CD4-positive, alpha-beta T cell treated with Interleukin-4 for 4 hours (primary cell): ENCODE measurements around the gene CAMK1.

Experiments used
- DNase-seq: peaks from one replicate; pipeline ENCODE4 v3.0.0-alpha.2; 2020

CAMK1 gene

DNA sequence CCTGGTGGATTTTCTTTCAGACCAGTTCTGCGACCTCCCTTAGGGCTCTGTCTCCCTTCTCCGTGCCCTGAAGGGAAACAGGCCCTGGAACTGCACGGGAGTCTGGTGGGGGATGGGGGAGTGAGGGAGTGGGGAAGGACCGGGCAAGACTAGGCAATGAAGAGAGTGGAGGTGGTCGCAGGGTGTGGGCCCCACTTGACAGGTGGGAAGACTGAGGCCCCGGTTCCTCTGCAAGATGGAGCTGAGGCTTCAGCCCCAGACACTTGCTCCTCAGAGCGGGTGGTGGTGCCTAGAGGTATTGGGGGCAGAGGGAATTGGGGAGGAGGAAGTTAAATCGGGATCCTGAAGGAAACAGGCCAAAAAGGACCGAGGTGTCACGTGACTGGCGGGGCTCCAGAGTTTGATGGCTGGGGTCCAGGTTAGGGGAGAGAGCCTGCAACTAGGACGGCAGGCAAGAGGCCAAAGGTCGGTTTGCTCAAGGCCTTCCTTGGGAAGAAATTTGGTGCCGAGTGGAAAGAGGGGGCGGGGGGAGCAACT is 597 bp upstream of the CAMK1 start:
- no peak for DNase-seq

DNA sequence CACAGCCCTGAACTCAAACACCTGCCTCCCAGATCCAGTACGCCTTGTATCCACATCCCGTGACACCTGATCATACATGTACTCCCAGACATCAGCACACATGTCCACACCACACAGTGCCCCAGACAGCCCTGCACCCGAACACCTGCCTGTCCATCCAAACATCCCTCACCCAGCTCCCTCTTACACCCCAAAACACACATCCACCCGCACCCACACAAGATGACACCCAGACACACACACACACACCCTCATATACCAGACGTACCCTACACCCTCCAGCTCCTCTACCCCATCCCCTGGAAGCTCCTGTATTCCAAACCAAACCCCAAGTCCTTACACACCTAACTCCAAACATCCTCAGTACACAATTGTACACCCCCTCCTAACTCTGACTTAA is 735 bp downstream of the CAMK1 start:
- no peak for DNase-seq

DNA sequence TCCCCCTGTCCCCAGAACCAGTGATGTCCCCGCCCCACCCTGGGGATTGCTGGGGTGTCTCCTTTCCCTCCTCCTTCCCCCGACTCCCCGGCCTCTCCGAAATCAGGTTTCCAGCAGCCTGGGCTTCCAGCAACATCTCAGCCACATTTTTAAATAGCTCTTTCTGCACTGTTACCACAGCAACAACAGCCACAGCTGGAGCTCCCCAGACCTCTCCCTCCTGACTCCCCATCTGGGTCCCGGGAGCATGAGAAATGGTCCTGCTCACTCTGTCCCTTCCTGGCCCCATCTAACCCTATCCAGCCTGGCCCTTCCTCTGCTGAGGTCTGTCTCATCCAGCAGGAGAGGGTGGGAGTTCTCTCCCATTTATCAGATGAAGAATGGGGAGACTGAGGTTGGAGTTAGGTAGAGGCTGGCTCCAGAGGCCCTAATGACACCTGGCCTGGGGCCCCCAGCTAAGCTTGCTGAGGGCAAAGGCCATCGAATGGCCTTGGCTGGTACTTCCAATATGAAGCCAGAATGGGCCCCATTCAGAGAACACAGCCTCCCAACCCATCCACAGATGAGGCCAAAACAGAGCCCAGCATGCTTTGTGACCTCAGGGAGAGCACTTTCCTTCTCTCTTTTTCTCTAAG is 1.5 kb downstream of the CAMK1 start:
- DNase-seq, result no peak

DNA sequence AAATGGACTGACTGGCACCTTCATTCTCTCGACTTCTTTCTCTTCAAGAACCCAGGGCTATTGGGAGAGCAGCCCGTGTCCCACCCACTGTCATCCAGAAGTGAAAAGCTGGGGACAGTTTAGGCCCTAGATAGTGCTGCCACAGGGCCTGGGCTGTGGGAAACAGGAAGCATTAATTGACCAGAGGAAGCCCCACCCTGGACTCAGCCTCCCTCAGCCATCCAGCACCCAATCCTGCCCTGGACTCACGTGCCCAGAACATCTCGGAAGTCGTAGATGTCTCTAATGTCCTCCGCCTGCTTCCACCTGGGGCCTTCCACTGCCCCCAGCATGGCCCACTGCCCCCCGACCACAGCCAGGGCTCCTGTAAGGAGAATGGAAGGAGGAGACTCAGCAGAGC is 2.3 kb downstream of the CAMK1 start:
- no peak for DNase-seq

DNA sequence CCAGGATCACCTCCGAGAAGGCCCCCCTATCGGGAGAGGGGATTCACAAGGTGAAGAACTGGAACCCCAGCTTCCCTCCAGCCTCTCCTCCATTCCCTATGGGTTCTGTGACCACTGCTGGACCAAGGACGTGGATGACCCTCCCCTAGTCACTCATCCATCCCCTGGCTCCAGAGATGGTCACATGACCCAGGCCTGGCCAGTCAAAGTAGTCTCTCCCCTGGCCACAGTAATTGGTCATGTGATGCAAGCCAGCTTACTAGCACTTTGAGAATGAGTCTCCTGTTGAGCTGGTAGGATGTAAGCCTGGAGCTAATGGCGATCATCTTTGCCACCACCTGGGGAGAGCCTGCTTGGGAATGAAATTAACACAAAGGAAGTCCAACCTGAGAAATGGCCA is 3.9 kb downstream of the CAMK1 start:
- no peak for DNase-seq

DNA sequence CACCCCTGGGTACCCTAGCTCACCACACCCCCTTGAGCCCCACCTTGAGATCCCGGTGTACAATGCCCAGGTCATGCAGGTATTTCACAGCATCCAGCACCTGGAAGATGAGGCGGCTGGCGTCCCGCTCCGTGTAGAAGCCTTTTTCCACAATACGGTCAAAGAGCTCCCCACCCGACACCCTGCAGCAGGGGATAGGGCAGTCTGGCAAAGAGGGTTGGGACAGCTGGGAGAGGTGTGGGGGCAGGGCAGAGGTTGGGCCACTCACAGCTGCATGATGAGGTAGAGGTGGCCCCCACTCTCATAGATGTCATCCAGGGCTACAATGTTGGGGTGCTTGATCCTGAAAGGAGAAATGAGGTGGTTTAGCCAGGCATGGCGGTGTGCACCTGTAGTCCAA is 6.9 kb downstream of the CAMK1 start:
- no peak for DNase-seq

DNA sequence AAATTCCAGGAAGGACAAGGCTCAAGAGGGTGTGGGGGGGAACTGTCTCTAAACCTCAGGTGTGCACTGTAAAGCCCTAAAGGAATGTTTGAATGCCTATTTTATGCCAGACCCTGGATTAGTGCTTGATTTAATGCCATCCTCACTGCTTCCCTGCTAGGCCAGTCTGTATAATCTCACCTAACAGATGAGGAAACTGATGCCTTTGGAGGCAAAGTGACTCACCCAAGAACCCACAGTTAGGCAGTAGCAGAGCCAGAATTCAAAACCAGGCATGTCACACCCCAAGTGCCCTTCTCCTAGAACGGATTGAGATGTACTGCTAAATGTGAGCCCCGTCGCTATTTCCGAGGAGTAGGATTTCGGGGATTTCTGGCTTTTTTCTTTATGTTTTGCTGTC is 7.8 kb downstream of the CAMK1 start:
- no peak for DNase-seq

DNA sequence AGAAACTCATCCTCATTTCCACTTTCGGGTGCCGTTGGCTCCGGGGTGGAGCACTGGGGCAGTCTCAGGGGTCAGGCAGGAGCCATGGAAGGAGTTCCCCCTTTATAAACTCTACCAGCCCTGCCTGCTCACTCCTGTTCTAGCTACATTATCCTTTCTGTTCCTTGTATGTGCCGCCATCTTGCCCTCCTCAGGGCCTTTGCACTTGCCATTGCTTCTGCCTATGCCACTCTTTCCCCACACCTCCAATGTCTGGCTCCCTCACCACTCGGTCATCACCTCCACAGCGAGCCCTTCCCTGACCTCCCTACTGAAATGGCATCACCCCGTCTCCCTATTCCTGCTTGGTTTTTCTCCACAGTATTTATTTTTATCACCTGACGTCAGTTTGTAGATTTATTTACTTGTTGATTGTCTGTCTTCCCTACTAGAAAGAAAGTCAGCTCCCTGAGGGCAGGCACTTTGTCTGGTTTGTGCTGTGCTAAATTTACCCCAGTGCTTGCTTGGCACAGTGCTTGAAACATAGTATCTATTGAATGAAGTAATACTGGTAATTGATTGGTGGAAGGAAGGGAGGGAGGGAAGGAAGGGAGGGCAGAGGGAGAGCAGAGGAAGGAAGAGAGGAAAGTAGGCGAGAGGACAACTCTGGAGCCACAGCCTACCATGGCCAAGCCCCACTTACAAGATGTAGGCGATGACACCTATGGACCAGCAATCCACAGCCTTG is 8.8 kb downstream of the CAMK1 start:
- no peak for DNase-seq

DNA sequence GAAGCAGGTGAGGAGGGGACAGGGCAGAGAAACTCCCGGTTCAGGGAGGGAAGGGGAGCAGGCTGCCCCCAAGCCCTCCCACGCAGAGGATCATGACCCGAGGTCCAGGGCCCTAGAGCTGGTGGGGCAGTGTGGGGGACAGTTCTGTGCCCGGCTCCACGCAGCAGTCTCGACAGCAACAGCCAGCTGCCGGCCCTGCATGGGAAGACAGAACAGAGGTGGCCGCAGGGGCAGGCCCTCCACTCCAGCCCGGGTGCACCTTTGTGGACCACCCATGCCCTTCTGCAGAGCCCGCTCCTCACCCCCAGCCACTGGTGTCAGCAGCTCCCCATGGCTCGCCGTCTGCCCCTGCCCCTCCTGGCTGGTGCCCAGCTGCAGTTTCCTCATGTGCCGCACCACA is 12.3 kb downstream of the CAMK1 start:
- DNase-seq, result no peak

DNA sequence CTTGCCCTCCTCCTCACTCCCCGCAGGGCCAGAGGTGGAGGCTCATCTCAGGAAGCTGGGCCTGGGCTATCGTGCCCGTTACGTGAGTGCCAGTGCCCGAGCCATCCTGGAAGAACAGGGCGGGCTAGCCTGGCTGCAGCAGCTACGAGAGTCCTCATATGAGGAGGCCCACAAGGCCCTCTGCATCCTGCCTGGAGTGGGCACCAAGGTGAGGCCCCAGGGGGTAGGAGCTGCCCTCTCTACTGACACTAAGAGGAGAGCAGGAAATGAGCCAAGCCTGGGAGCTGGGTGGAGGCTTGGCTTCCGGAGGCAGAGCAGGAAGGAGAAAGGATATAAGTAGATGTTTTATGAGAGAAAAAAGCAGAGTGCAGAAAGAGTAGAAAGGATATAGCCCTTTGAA is 15.1 kb downstream of the CAMK1 start:
- DNase-seq, result no peak

DNA sequence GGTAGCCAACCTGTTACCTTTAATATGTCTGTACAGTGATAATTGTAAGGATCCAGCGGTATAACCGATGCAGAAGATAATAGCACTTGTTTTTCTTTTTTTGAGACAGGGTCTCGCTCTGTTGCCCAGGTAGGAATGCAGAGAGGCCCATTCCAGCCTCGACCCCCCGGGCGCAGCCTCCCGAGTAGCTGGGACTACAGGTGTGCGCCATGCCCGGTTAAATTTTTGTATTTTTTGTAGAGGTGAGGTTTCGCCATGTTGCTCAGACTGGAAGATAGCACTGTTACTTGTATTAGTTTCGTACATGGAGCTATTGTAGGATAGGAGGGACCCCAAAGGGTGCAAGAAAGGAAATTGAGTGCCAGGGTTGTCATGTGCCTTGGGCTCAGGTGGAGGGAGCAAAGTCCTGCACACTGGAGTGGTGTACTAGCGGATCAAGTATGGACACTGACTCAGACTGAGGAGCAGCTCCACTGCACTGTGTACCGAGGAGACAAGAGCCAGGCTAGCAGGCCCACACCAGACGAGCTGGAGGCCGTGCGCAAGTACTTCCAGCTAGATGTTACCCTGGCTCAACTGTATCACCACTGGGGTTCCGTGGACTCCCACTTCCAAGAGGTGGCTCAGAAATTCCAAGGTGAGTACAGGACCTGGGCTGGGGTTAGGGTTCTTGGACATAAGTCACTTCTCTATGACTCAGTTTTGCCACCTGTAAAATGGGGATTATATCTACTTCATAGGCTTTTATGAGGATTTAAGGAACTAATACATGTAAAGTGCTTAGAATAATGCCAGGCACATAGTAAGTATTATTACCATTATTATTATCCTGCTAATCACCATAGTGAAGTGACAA is 19.0 kb downstream of the CAMK1 start:
- no peak for DNase-seq

DNA sequence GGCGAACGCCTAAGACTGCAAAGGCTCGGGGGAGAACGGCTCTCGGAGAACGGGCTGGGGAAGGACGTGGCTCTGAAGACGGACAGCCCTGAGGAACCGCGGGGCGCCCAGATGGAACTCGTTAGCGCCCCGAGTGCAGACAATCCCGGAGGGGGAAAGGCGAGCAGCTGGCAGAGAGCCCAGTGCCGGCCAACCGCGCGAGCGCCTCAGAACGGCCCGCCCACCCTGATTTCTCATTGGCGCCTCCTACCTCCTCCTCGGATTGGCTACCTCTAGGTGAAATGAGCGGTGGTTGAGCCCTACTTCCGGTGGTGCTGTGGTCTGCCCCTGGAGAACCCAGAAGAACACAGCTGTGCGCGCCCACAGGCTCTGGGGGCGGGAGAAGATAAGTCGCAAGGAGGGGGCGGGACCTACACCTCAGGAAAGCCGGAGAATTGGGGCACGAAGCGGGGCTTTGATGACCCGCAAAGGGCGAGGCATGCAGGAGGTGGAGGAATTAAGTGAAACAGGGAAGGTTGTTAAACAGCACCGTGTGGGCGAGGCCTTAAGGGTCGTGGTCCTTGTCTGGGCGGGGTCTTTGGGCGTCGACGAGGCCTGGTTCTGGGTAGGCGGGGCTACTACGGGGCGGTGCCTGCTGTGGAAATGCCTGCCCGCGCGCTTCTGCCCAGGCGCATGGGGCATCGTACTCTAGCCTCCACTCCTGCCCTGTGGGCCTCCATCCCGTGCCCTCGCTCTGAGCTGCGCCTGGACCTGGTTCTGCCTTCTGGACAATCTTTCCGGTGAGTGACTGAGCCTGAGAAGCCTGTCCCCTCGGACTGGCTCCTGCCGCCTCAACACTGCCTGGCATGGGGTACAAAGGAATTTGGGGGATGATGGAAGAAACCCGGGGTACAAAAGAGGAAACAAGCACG is 19.8 kb downstream of the CAMK1 start, which contains the start of gene OGG1:
Gene OGG1 (plus strand): TSS at position 308 of the 911 bp plus-strand sequence. CDS start 335 bp downstream, at position 643.
- peak; percentile 96 for DNase-seq

DNA sequence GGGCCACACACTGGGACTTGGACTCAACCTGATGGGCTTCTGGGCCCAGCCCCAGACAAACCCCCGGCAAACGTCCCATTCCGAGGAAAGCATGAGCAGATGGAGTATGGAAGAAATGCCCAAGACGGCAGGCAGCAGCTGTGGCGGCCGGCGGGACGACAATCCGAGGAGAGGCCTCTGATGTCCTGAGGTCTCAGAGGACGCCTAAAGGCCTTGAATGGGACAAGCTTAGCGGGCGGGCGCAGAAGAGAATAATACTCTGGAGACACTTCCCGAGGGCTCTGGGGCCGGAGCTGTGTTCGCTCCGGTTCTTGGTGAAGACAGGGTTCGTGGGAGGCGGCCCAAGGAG is 20.5 kb downstream of the CAMK1 start:
- DNase-seq, result no peak

DNA sequence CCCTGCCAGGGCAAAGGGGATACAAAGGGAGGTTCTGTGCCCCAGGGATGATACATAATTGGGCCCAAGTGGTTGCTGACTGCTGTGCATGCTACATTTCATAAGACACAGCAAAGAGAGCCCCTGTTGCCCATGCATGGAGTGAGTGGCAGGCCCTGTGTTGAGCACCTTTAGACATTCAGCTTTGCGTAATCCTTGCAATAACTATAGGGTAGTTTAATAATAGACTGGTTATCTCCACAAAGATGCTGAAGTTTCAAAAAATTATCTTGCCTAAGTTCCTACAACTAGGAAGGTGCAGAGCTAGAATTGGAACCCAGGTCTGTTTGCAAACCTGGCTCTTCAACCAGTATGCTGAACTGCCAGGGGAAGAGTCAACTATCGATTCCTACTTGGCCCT is 21.7 kb downstream of the CAMK1 start:
- DNase-seq, result no peak

DNA sequence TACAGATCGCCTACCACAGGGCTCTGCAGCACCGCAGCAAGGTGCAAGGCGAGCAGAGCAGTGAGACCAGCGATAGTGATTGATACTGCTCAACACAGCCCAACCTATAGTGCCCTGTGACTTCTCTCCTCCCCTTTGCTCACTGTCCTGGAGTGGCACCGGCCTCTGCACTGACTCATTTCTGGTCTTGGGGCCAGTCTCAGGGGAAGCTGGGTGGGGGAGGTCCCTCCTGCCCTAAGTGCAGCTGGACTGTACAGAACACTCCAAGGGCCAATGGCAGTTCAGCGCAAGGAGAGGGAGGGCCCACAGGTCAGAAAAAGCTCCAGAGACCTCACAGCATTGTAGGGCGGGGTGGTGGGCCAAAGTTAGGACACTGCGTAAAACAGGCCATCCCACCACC is 22.5 kb downstream of the CAMK1 start:
- no peak for DNase-seq

DNA sequence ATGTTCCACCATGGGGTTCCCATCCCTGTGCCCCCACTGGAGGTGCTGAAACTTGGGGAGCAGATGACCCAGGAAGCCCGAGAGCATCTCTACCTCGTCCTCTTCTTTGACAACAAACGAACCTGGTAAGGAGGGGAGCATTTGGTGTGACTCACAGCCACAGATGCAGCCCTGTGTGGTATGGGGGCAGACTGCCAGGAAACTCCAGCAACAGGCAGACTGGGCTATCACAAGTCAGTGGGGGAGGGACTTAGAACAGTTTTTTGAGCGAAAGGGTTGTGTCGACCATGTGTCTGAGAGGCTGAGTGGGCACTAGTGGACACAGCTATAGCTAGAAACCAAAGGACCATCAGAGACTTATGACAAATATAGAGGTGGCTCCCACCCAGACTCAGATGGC is 23.4 kb downstream of the CAMK1 start:
- no peak for DNase-seq

DNA sequence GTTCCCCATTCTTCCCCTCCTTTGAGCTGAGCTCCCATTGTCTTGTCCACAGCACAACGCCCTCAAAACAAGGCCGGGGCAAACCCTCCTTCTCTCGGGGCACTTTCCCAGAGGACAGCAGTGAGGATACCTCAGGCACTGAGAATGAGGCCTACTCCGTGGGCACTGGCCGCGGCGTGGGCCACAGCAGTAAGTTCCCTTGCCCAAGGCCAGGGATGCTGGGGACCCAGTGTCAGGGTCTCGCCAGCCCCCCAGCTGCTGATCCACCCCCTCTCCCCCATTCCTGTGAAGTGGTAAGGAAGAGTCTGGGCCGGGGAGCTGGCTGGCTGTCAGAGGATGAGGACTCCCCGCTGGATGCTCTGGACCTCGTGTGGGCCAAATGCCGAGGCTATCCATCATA is 24.2 kb downstream of the CAMK1 start:
- DNase-seq, result no peak

DNA sequence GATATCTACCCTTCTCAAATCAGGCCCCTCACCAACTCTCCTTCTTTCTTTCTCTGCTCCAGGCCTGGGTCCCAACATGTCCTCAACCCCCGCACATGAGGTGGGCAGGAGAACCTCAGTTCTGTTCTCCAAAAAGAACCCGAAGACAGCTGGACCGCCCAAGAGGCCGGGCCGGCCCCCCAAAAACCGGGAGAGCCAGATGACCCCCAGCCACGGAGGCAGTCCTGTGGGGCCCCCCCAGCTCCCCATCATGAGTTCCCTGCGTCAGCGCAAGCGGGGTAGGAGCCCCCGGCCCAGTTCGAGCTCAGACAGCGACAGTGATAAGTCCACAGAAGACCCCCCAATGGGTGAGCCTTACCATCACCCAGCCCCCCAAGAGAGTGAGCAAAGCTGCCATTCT is 25.6 kb downstream of the CAMK1 start:
- no peak for DNase-seq

DNA sequence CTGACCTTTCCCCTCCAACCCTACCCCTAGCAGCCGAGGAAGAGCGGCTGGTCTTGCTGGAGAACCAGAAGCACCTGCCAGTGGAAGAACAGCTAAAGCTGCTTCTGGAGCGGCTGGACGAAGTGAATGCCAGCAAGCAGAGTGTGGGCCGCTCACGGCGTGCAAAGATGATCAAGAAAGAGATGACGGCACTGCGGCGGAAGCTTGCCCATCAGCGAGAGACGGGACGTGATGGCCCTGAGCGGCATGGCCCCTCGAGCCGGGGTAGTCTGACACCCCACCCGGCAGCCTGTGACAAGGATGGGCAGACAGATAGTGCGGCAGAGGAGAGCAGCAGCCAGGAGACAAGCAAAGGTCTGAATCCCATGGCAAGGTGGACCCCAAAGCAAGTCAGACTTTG is 26.2 kb downstream of the CAMK1 start:
- no peak for DNase-seq

DNA sequence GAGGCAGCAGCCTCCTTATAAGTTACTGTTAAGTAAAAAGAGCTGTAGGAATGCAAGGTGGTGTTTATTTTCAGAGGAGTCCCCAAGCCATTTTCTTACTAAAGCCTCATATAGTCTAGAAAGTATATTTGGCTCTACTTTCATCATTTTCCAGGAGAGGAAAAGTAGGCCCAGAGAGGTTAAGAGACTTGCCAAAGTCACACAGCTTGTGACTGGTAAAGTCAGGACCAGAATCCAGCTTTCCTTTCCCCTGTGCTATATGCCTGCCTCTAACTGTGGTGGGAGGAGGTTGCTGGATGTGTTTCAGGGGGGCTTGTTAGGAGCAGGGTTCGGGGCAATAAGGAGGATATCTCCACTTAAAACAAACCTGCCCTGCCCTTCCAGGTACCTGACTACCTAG is 27.2 kb downstream of the CAMK1 start:
- no peak for DNase-seq

DNA sequence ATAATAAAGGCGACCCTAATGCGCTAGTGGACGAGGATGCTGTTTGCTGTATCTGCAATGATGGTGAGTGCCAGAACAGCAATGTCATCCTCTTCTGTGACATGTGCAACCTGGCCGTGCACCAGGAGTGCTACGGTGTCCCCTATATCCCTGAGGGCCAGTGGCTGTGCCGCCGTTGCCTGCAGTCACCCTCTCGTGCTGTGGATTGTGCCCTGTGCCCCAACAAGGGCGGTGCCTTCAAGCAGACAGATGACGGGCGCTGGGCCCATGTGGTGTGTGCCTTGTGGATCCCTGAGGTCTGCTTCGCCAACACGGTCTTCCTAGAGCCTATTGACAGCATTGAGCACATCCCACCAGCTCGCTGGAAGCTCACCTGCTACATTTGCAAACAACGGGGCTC is 30.6 kb downstream of the CAMK1 start:
- DNase-seq, result no peak

DNA sequence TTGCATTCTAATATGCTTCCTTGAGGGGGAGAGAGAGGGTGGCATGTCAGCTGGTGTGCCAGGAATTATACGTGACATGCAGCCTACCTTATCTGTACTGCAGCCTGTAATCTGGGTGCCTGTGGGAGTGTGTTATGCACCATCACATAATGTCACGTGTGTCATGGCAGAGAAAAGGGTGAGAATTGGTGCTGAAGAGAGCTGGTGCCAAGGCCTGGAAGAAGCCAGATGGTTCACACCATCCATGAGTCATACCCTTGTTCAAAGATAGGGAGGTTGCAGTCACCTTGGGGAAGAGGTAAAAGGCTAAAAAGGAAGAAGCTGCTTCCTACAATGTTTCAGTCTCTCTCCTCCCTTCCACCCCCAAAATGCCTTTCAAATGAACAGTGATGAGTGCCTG is 32.9 kb downstream of the CAMK1 start:
- DNase-seq, result no peak

DNA sequence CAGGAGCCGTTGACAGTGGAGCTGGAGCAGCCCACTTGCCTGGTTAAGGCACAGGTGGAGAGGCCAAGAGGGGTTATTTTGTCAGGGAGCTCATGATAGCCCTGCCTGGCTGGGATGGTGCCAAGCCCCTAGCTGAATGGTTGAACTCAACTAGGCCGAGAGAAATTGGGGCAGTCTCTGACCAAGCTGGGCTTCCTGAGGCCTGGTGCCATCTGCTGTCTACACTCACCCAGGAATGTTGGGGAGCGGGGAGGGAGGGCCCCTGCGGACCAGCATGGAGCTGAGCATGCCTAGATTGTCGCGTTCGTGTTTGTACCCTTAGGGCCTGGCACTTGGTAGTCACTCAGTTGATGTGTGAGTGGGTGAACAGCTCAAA is 37.0 kb downstream of the CAMK1 start:
- DNase-seq, result no peak
